Activated gamma-delta T cell treated with Interleukin-2 at 50 U/mL for 16 hours (primary cell): Measurements from ENCODE around the gene CLEC2D.
"Not testable (repeated sequence)": the region's sequence is repeated elsewhere in the genome, so short reads cannot be mapped to it uniquely, and the experiment has no call there.

Experiments
- DNase-seq: peaks from one replicate; pipeline ENCODE4 v3.0.0-alpha.2; 2020

Gene CLEC2D

DNA sequence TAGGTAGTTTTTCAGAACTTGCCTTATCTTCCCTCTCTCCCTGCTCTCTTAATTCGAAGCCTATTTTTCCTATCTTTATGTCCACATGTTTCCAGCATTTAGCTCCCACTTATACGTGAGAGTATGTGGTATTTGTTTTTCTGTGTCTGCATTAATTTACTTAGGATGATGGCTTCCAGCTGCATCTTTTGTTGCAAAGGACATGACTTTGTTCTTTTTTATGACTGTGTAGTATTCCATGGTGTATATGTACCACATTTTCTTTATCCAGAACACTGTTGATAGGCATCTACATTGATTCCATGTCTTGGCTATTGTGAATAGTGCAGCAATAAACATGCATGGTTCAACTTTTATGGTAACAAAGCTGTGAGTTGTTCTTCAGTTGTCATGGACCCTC, 7.8 kb upstream of the CLEC2D start:
- no peak for DNase-seq

DNA sequence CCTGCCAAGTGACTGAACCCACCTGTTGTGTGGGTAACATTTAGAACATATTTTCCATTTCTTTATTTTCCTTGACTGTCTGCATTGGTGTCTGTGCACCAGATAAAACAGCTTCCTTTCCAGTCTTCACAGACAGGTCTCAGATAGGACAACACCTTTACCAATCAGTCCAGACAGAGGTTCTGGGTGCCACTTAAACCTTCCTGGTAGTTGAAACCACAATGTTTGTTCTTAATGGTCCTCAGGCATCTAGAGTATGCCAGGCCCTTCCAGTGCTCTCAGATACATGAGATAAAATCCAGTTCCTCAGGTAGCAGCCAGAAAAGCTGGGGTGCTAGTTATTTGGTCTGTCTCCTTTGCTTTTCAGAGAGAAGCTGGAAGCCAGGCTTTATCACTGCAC, 7.0 kb upstream of the CLEC2D start:
- DNase-seq: no peak

DNA sequence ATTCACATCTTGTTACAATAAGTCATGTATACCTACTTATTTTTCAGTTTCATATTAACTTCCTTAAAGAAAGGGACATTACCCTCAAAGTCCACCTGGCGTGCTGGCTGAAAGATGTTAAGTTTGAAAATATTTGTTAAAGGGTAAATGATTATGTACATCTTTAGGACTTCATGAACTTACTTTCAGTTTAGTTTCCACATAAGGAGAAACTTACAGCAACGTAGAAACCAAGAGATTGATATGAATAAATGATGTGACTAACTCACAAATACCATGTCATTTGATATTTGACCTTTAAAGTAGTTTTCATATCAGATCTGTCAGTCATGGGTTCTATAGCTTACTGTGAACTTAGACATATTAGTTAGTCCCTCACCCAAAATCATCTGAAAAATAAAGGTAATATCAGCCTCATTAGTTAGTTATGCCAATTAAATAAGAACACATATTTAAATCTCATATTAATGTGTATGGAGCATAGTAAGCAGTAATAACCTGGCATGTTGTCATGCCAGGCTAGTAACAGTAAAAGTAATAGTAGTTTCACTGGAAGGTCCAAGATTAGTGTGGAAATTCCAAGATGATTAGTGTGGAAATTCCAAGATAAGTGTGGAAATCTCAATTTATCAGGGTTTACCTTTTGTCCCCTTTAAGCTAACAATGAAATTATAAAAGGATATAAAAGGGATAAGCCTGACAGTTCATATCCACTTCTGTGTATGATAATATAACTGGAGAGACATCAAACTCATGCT, 1.9 kb upstream of the CLEC2D start:
- no peak for DNase-seq

DNA sequence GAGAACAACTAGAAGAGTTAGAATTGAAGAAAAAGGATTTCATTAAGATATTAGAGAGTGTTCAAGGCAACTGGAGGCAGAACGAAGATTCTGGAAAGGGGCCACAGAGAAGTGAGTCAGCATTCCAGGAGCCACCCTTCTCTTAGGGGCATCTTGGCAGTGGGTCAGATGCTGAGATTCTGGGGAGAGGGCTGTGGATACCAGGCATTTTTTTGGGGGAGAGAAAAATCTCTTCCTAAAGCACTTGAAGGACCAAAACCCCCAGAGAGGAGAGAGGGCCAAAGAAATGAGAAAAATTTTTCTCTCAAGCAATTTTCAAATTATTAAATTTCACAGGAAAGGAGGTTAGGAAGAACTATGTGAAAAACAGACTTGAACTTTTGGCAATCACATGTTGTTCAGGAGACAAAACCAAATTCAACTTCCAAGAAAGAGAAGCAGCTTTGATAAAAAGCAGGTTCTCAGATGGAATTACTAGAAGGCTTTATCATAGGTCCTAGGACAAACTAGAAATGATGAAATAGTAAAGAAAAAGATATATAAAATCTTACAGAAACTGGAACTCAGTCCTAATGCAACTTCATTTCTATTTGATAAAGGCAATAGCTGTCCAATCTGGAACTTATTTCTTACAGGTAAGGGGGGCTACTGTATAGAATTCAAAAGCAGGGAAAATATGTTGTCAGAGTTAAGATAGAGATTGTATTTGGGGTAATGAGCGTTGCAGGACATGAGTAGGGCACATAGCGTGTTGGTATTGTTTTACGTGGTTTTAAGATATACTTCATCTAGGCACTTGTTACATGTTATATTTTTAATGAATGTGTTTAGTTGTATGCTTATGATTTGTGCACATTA, 1.1 kb upstream of the CLEC2D start:
- no peak for DNase-seq

DNA sequence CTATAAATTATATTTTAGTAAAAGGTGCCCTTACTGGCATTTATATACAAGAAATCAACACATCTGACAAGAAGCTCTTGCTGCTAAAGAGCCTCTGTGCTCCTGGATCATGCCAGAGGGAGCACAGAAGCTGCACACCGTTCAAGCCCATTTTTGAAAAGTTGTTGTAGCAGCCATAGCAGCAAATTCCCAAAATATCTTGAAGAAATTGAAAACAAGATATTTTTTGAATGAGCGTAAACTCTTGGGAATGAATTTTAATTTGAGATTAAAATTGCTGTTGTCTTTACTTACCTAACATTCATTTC, 540 bp upstream of the CLEC2D start:
- no peak for DNase-seq

DNA sequence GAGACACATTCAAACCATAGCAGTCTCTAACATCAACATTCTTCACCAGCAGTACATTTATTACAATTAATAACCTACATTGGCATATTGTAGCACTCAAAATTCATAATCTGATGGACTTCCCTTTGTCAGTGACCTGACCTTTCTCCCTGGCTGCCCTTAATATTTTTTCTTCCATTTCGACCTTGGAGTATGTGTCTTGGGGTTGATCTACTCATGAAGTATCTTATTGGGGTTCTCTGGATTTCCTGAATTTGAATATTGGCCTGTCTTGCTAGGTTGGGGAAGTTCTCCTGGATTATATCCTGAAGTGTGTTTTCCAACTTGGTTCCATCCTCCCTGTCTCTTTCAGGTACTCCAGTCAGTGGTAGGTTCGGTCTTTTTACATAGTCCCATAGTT, 2.8 kb downstream of the CLEC2D start:
- DNase-seq: not testable (repeated sequence)

DNA sequence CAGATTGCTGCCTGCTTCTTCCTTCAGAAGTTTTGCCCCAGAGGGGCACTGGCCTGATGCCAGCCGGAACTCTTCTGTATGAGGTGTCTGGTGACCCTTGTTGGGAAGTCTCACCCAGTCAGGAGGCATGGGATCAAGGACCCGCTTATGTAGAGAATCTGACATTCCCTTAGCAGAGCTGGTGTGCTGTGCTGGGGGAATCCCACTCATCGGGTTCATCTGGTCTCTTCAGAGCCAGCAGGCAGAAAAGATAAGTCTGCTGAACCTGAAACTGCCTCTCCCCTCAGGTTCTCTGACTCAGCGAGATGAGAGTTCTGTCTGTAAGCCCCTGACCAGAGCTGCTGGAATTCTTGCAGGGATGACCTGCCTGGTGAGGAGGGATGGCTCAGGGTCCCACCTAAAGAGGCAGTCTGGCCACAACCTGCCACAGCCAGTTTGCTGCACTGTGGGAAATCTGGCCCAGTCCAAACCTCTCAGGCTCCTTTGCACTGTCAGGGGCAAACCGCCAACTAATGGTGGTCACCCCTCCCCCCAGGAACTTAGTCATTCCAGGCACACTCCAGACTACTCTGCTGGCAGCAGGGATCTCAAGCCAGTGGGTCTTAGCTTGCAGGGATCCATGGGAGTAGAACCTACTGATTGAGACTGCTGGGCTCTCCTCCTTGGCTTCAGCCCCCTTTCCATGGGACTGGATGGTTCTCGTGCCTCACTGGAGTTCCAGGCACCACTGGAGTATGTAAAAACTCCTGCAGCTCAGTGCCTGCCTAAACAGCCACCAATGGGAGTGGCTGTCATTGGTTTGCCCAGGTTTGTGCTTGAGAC, 4.1 kb downstream of the CLEC2D start:
- peak; percentile 48 for DNase-seq

DNA sequence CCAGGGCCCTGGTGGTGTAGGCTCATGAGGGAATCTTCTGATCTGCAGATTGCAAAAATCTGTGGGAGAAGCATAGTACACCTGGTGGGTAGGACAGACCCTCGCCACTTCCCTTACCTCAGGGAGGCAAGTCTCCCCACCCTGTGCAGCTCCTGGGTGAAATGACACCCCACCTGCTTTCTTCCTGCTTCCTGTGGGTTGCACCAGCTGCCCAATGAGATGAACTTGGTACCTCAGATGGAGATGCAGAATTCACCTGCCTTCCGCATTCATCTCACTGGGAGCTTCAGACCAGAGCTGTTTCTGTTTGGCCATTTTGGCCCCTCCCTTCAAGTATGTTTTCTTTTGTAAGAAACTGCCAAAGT, 4.7 kb downstream of the CLEC2D start:
- peak; percentile 32 for DNase-seq

DNA sequence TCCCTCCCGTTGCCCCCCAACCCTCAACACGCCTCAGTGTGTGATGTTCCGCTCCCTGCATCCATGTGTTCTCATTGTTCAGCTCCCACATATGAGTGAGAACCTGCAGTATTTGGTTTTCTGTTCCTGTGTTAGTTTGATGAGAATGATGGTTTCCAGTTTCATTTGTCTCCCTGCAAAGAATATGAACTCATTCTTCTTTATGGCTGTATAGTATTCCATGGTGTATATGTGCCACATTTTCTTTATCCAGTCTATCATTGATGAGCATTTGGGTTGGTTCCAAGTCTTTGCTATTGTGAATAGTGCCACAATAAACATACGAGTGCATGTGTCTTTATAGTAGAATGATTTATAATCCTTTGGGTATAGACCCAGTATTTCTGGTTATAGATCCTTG, 13.0 kb downstream of the CLEC2D start:
- not testable (repeated sequence) for DNase-seq

DNA sequence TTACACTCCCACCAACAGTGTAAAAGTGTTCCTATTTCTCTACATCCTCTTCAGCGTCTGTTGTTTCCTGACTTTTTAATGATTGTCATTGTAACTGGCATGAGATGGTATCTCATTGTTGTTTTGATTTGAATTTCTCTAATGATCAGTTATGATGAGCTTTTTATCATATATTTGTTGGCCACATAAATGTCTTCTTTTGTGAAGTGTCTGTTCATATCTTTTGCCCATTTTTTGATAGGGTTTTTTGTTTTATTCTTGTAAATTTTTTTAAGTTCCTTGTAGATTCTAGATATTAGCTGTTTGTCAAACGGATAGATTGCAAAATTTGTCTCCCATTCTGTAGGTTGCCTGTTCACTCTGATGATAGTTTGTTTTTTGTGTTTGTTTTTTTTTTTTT, 13.4 kb downstream of the CLEC2D start:
- not testable (repeated sequence) for DNase-seq

DNA sequence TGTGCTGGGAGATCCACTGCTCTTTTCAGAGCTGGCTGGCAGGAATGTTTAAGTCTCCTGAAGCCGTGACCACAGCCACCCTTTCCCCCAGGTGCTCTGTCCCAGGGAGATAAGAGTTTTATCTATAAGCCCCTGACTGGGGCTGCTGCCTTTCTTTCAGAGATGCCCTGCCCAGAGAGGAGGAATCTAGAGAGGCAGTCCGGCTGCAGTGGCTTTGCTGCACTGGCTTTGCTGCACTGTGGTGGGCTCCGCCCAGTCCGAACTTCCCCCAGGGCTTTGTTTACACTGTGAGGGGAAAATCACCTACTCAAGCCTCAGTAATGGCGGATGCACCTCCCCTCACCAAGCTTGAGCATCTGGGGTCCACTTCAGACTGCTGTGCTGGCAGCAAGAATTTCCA, 15.9 kb downstream of the CLEC2D start:
- DNase-seq: not testable (repeated sequence)

DNA sequence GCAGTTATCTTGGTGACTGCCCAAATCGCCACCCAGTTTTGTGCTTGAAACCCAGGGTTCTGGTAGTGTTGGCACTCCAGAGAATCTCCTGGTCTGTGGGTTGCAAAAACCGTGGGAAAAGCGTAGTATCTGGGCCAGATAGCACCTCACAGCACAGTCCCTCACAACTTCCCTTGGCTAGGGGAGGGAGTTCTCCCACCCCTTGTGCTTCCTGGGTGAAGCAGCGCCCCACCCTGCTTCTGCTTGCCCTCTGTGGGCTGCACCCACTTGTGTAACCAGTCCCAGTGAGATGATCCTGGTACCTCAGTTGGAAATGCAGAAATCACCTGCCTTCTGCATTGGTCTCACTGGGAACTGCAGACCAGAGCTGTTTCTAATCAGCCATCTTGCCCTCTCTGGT, 16.4 kb downstream of the CLEC2D start:
- no peak for DNase-seq

DNA sequence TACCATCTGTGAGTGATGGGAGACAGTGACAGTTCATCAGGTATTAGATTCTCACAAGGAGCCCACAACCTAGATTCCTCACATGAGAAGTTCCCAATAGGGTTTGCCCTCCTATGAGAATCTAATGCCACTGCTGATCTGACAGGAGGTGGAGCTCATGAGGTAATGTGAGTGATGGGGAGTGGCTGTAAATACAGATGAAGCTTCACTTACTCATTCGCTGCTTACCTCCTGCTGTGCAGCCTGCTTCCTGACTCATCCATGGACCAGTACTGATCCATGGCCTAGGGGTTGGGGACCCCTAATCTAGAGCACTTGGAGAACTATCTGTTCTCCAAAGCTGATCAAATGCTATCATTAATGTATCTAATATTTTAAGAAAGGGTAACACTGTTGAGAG, 17.7 kb downstream of the CLEC2D start:
- no peak for DNase-seq

DNA sequence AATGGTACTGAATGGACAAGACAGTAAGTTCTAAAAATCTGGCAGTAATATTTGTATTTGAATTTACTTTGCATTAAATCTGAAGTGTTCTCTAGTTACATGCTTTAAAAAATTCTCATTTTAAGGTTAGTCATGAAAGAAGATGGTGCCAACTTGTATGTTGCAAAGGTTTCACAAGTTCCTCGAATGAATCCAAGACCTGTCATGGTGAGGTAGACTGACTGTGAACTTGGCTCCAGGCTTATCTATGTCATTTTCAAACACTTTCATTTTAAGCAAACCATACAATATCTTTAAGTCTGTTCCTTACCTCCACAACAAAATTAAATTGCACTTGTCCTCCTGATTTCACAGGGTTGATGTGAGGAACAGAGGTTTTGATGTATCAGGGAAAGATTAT, 23.4 kb downstream of the CLEC2D start:
- DNase-seq: no peak

DNA sequence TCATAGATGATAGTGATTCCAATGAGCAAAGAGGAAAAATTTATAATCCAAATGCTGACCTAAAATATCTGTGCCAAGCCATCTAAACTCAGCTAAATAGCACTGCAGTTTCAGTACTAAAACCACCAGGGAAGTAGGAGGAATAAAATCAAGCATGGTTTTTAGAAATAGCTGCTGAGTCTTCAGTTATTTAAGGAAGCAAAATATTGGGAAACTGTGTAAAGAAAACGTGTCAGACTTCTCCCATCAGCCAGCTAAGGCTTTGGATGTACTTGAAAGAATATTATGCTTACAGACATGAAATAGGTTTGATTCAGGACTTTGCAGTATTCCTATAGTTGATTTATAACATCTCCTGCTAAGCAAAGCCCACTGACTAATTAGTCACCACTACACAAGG, 24.7 kb downstream of the CLEC2D start:
- DNase-seq: no peak

DNA sequence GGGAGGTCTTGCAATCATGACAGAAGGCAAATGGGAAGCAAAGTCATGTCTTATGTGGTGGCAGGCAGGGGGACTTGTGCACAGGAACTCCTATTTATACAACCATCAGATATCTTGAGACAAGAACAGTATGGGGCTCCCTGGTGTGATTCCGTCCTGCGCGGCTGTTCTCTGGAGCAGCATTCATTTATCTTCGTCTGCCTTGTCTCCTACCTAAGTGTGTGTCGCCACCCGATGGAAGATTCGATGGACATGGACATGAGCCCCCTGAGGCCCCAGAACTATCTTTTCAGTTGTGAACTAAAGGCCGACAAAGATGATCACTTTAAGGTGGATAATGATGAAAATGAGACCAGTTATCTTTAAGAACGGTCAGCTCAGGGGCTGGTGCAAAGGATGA, 25.6 kb downstream of the CLEC2D start:
- not testable (repeated sequence) for DNase-seq

DNA sequence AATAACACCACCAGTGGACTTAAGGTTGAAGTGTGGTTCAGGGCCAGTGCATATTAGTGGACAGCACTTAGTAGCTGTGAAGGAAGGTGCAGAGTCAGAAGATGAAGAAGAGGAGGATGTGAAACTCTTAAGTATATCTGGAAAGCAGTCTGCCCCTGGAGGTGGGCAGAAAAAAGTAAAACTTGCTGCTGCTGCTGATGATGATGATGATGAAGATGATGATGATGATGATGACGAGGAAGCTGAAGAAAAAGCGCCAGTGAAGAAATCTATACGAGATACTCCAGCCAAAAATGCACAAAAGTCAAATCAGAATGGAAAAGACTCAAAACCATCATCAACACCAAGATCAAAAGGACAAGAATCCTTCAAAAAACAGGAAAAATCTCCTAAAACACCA, 26.1 kb downstream of the CLEC2D start:
- not testable (repeated sequence) for DNase-seq

DNA sequence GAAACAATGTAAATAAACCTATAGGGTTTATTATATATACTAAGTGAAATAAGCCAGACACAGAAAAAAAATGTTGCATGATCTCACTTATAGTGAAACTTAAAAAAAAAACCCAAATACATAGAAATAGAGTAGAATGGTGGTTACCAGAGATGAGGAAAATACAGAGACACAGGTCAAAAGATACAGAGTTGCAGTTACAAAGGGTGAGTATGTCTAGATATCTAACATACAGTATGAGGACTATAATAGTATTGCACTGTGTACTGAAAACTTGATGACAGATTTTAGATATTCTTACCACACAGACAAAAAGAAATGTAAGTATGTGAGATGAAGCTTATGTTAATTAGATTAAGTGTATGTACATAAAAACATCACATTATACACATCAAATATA, 28.1 kb downstream of the CLEC2D start:
- no peak for DNase-seq

DNA sequence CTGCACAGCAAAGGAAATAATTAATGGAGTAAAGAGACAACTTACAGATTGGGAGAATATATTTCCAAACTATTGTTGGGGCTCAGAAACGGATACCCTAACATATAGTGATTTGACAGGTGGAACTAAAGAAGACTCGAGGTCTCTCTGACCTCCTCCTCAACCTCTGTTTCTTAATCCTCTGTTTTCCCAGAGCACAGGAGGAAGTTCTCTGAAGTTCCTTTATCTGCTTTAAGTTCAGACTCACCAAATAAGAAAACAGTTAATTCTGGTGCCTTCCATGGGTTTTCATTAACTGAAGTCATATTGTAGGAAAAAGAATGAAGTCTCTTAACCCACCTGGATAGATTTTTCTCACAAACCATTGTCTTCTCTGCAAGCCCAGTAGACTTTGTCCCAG, 29.2 kb downstream of the CLEC2D start:
- no peak for DNase-seq

DNA sequence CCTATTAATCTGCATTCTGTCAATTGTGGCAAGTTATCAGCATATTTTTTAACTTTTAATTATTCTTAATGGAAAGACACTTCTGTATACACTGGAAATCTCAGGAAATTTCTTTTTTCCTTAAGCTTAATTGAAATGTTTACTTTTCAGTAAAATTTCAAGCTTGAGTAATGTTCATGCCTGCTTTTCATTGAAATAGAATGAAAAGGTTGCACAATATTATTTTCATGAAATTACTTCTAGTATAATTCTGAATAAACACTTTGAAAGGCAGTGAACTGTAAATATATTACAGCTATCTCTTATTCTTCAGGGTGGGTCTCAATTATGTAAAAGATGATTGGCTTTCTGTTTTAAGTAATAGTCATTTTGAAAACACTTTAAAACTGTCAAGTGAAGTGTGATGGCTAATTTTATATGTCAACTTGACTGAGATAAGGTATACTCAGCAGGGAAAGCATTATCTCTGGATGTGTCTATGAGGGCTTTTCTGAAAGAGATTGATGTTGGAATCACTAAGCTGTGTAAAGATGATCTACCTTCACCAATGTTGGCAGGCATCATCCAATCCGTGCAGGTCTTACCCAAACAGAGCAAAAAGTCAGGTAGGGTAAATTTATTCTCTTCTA, 29.9 kb downstream of the CLEC2D start:
- DNase-seq: no peak

DNA sequence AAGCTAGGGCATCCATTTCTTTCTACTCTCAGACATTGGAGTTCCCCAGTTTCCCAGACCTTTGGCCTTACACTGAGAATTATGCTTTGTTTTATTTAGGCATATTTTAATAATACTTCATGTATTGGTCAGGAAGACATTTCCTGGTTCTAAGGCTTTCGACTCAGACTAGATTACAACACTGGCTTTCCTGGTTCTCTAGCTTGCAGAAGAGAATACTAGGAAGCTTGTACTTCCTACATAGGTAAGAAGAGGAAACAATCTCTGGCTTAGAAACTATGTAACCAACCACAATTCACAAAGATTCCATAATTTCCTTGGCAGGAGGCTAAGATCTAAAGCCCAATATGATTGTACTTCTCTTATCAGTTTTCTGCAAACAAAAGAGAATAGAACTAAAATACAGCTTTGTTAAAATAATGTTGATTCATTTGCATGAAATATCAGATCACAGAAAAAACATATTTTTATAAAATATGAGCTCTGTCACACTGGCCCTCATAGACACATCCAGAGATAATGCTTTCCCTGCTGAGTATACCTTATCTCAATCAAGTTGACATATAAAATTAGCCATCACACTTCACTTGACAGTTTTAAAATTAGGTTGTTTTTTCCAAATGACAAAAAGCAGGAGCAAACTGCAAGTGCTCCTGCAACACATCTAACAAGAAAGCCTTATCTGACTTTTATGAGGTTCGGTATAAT, 30.5 kb downstream of the CLEC2D start:
- DNase-seq: no peak

DNA sequence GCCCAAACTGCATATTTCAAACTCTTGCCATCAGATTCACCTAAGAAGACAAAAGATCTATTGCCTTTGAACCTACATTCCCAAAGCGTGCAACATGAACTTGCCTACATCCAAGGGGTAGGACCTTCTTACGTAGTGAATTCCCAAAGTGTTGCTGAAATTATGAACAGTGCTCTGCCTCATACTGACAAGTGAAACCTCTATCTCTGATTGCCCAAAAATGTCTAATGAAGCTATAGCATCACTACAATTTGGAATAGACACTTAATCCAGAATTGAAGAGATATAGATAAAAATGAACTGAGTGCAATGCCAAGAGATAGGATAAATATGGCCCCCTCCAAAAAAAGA, 31.1 kb downstream of the CLEC2D start:
- DNase-seq: no peak
